Neural progenitor cell (in vitro differentiated cells): ENCODE results near the gene NKX2-2. TPM values are rescaled to one million over a fixed set of nuclear protein-coding genes. Genes with fewer than 3 reads are reported as not detected.

Experiments used
- DNase-seq: peaks from one replicate; pipeline ENCODE4 v3.0.0-alpha.2; 2016; ENCODE audit warnings: low spot score
- H2AFZ ChIP-seq: fragments of 200-600 bp; sonication (generic); replicated peaks from 2 replicates; pipeline ENCODE4 v1.6.1; 2016; ENCODE audit warnings: antibody characterized with exemption
- H3F3A ChIP-seq: fragments of 200-600 bp; sonication (generic); 2 replicates; pipeline ENCODE4 v1.6.1; 2016; ENCODE audit warnings: antibody characterized with exemption, low read depth
- H3K27ac ChIP-seq: fragments of 200-600 bp; sonication (generic); 2 replicates; pipeline ENCODE4 v1.5.1; 2016; ENCODE audit warnings: mild to moderate bottlenecking
- H3K27me3 ChIP-seq: fragments of 200-600 bp; sonication (generic); 2 replicates; pipeline ENCODE4 v1.6.1; 2016; ENCODE audit warnings: mild to moderate bottlenecking, moderate library complexity
- H3K36me3 ChIP-seq: fragments of 200-600 bp; sonication (generic); 2 replicates; pipeline ENCODE4 v1.5.1; 2016
- H3K4me1 ChIP-seq: fragments of 200-600 bp; sonication (generic); 2 replicates; pipeline ENCODE4 v1.6.1; 2016; ENCODE audit warnings: mixed run types
- H3K4me2 ChIP-seq: fragments of 200-600 bp; sonication (generic); 2 replicates; pipeline ENCODE4 v1.6.1; 2016
- H3K4me3 ChIP-seq: fragments of 200-600 bp; sonication (generic); 2 replicates; pipeline ENCODE4 v1.5.1; 2016
- H3K79me2 ChIP-seq: fragments of 200-600 bp; sonication (generic); 2 replicates; pipeline ENCODE4 v1.6.1; 2016; ENCODE audit warnings: low read depth
- H3K9ac ChIP-seq: fragments of 200-600 bp; sonication (generic); 2 replicates; pipeline ENCODE4 v1.6.1; 2016
- H3K9me3 ChIP-seq: fragments of 200-600 bp; sonication (generic); 2 replicates; pipeline ENCODE4 v1.5.1; 2016; ENCODE audit warnings: low read depth
- H4K20me1 ChIP-seq: fragments of 200-600 bp; sonication (generic); 2 replicates; pipeline ENCODE4 v1.6.1; 2016; ENCODE audit warnings: low read depth
- H3K27ac Mint-ChIP-seq: 3 replicates; pipeline ENCODE4 v1.8.0; 2021; ENCODE audit warnings: mixed read lengths
- H3K27me3 Mint-ChIP-seq: 2 replicates; pipeline ENCODE4 v1.8.0; 2022; ENCODE audit warnings: low read depth, mild to moderate bottlenecking, inconsistent platforms, moderate library complexity, mixed read lengths; ENCODE audit not compliant: insufficient read depth
- H3K36me3 Mint-ChIP-seq: 3 replicates; pipeline ENCODE4 v1.8.0; 2021; ENCODE audit warnings: mixed read lengths
- H3K4me1 Mint-ChIP-seq: 3 replicates; pipeline ENCODE4 v1.8.0; 2021; ENCODE audit warnings: mixed read lengths
- H3K4me3 Mint-ChIP-seq: 3 replicates; pipeline ENCODE4 v1.8.0; 2021; ENCODE audit warnings: mild to moderate bottlenecking, moderate library complexity, mixed read lengths
- H3K9me3 Mint-ChIP-seq: 3 replicates; pipeline ENCODE4 v1.8.0; 2020; ENCODE audit warnings: mixed read lengths
- EZH2 ChIP-seq: fragments of 200-600 bp; sonication (generic); IDR thresholded peaks from 2 replicates; pipeline ENCODE4 v1.6.1; 2017; ENCODE audit warnings: antibody characterized with exemption, mild to moderate bottlenecking, moderate library complexity
- EZH2phosphoT487 ChIP-seq: fragments of 200-600 bp; sonication (generic); IDR thresholded peaks from 2 replicates; pipeline ENCODE4 v1.6.1; 2017; ENCODE audit warnings: antibody characterized with exemption
- total RNA-seq: library from RNA; depleted of rRNA; stranded (reverse); fragments of >200 nt; gene quantifications from 2 replicates; pipeline ENCODE4 v1.2.3, GENCODE V29; 2015; ENCODE audit warnings: low replicate concordance
- TF ChIP-seq, protein P1 (sequence below): fragments of 200-600 bp; sonication (generic); IDR thresholded peaks from 2 replicates; pipeline ENCODE4 v1.5.1; 2017; ENCODE audit warnings: antibody characterized with exemption, mild to moderate bottlenecking

Gene NKX2-2
- total RNA-seq, 1 donor from 2014 or later = not detected

DNA sequence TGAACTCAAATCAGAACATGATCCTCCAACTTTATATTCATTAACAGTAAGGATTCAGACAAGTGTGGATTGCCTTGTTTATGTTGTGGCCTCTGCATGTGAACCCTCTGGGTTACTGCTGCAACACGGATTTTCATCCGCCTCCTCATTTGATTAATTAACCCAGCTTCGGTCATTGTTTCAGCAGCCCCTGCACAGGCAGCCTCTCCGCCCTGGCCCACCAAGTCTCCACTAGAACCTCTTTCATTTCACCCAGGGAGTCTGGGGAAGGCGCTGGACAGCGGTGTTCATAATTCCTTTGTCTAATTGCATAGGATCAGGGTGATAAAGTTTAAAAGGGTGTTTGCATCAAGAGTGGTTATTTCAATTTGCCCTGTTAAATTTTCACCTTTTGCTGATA lies 15.7 kb downstream of the NKX2-2 start:
- peaks cover 5% of the 10 kb centered on the region for H3K27me3 ChIP-seq
- Mint-ChIP-seq H3K9me3 (no peaks in the 10 kb centered on the region), H3K27ac (no peak overlapping the region), H3K27me3 (peaks cover 9% of the 10 kb centered on the region), H3K4me3 (no peak overlapping the region), H3K36me3 (no peaks in the 10 kb centered on the region), H3K4me1 (no peaks in the 10 kb centered on the region)
- peak overlapping the region; percentile 38 for H3K4me2 ChIP-seq
- H3K4me1 ChIP-seq = peaks cover 13% of the 10 kb centered on the region
- H3F3A ChIP-seq = peaks cover 3% of the 10 kb centered on the region
- no peaks in the 10 kb centered on the region for H4K20me1 ChIP-seq
- H3K9me3 ChIP-seq = no peaks in the 10 kb centered on the region
- TF ChIP-seq, protein P1, sequence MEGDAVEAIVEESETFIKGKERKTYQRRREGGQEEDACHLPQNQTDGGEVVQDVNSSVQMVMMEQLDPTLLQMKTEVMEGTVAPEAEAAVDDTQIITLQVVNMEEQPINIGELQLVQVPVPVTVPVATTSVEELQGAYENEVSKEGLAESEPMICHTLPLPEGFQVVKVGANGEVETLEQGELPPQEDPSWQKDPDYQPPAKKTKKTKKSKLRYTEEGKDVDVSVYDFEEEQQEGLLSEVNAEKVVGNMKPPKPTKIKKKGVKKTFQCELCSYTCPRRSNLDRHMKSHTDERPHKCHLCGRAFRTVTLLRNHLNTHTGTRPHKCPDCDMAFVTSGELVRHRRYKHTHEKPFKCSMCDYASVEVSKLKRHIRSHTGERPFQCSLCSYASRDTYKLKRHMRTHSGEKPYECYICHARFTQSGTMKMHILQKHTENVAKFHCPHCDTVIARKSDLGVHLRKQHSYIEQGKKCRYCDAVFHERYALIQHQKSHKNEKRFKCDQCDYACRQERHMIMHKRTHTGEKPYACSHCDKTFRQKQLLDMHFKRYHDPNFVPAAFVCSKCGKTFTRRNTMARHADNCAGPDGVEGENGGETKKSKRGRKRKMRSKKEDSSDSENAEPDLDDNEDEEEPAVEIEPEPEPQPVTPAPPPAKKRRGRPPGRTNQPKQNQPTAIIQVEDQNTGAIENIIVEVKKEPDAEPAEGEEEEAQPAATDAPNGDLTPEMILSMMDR = no peak
- TF ChIP-seq EZH2phosphoT487 (no peak), EZH2 (no peak)
- H3K27ac ChIP-seq = no peak overlapping the region
- H3K79me2 ChIP-seq = no peaks in the 10 kb centered on the region
- H3K9ac ChIP-seq = no peak overlapping the region
- no peak overlapping the region for H2AFZ ChIP-seq
- no peaks in the 10 kb centered on the region for H3K36me3 ChIP-seq
- no peak overlapping the region for H3K4me3 ChIP-seq
- no peak for DNase-seq

DNA sequence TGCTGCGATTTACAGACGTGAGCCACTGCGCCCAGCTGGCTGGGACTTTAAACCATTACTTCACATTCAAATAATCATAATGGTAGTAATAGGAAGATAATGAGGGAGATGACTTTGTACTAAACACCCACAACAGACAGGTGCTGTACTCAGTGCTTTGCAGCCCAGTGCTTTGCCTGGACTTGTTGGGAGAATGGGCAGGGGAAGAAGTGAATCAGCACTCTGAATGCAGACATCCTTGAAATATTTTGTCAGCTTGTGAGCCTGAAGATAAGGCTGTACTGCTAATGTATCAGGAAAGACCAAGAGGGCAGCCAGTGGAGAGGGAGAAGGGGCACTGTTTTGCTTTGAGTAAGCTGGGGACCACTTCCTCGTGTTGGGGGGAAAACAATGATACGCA lies 17.4 kb downstream of the NKX2-2 start:
- Mint-ChIP-seq H3K27ac (no peak overlapping the region), H3K27me3 (peaks cover 3% of the 10 kb centered on the region)

DNA sequence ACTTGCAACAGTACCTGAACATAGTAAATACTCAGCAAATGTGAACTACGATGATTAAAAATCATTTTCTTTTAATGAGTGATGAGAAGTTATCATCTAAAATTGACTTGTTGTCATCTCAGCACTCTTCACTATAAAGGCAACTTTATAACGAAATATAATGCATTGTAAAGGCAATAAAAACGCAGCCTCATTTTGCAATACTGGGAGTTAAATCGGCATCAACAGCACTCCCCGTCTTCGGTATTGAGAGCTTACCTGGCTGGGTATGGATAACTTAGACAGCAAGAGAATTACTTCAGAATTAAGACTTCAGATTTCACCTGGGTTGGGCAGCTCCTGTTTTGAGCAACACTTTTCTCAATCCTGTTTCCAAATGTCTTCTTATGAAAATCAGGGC lies 20.8 kb downstream of the NKX2-2 start:
- no peak overlapping the region for H3K4me3 Mint-ChIP-seq
- Histone ChIP-seq H3K4me3 (no peak overlapping the region), H4K20me1 (no peaks in the 10 kb centered on the region), H3K9ac (no peak overlapping the region), H3K27me3 (peaks cover 6% of the 10 kb centered on the region), H3K4me2 (no peak overlapping the region), H3K4me1 (peaks cover 9% of the 10 kb centered on the region), H3K27ac (no peak overlapping the region), H3K79me2 (no peaks in the 10 kb centered on the region), H3K9me3 (no peaks in the 10 kb centered on the region), H3K36me3 (no peaks in the 10 kb centered on the region), H3F3A (no peaks in the 10 kb centered on the region), H2AFZ (no peak overlapping the region)
- TF ChIP-seq EZH2 (no peak), EZH2phosphoT487 (no peak)
- TF ChIP-seq, protein P1 = no peak
- H3K27ac Mint-ChIP-seq = no peak overlapping the region
- H3K9me3 Mint-ChIP-seq = no peaks in the 10 kb centered on the region
- DNase-seq = no peak
- H3K27me3 Mint-ChIP-seq = peaks cover 3% of the 10 kb centered on the region
- no peaks in the 10 kb centered on the region for H3K36me3 Mint-ChIP-seq
- peaks cover 2% of the 10 kb centered on the region for H3K4me1 Mint-ChIP-seq

More for the DNA sequence above, 17.4 kb downstream of the NKX2-2 start:
- Histone ChIP-seq H3F3A (peaks cover 3% of the 10 kb centered on the region), H2AFZ (no peak overlapping the region), H3K4me2 (no peak overlapping the region), H3K9ac (no peak overlapping the region), H3K36me3 (no peaks in the 10 kb centered on the region), H4K20me1 (no peaks in the 10 kb centered on the region), H3K9me3 (no peaks in the 10 kb centered on the region), H3K79me2 (no peaks in the 10 kb centered on the region), H3K27me3 (peaks cover 10% of the 10 kb centered on the region), H3K27ac (no peak overlapping the region), H3K4me1 (peaks cover 19% of the 10 kb centered on the region), H3K4me3 (no peak overlapping the region)
- TF ChIP-seq EZH2phosphoT487 (no peak), EZH2 (no peak)
- TF ChIP-seq, protein P1 = no peak
- Mint-ChIP-seq H3K4me1 (peaks cover 2% of the 10 kb centered on the region), H3K9me3 (no peaks in the 10 kb centered on the region), H3K4me3 (no peak overlapping the region), H3K36me3 (no peaks in the 10 kb centered on the region)
- DNase-seq = no peak
